OCI-LY7 (cell line): ENCODE data around the gene RAB3B.
"Not testable (repeated sequence)": the region's sequence is repeated elsewhere in the genome, so short reads cannot be mapped to it uniquely, and the experiment has no call there.

Experiments
- EZH2phosphoT487 ChIP-seq: fragments of 200-600 bp; sonication (generic); IDR thresholded peaks from 2 replicates; pipeline ENCODE4 v1.6.1; 2018; ENCODE audit warnings: low read depth, borderline replicate concordance, mild to moderate bottlenecking, mixed run types, antibody characterized with exemption, low read length, moderate library complexity, mixed read lengths
- TF ChIP-seq, protein P1 (sequence below): fragments of 200-600 bp; sonication (generic); conservative IDR thresholded peaks from 2 replicates; pipeline ENCODE4 v1.5.1; 2014; ENCODE audit warnings: mild to moderate bottlenecking, antibody characterized with exemption, low read length, moderate library complexity, mixed read lengths

DNA sequence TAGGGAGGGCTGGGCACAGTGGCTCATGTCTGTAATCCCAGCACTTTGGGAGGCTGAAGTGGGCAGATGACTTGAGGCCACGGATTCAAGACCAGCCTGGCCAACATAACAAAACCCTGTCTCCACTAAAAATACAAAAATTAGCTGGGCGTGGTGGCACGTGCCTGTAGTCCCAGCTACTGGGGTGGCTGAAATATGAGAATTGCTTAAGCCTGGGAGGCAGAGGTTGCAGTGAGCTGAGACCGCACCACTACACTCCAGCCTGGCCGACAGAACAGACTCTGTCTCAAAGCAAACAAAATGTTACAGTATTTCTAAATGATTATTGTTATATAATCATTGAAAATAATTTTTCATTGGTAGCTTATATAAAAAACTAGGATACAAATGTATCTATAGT is 38.3 kb upstream of the RAB3B start:
- TF ChIP-seq, protein P1, sequence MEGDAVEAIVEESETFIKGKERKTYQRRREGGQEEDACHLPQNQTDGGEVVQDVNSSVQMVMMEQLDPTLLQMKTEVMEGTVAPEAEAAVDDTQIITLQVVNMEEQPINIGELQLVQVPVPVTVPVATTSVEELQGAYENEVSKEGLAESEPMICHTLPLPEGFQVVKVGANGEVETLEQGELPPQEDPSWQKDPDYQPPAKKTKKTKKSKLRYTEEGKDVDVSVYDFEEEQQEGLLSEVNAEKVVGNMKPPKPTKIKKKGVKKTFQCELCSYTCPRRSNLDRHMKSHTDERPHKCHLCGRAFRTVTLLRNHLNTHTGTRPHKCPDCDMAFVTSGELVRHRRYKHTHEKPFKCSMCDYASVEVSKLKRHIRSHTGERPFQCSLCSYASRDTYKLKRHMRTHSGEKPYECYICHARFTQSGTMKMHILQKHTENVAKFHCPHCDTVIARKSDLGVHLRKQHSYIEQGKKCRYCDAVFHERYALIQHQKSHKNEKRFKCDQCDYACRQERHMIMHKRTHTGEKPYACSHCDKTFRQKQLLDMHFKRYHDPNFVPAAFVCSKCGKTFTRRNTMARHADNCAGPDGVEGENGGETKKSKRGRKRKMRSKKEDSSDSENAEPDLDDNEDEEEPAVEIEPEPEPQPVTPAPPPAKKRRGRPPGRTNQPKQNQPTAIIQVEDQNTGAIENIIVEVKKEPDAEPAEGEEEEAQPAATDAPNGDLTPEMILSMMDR = not testable (repeated sequence)
- not testable (repeated sequence) for TF ChIP-seq EZH2phosphoT487
